Epithelial cell of proximal tubule (primary cell): ENCODE results near the gene KRT36. TPM values are rescaled to one million over a fixed set of nuclear protein-coding genes. Genes with fewer than 3 reads are reported as not detected.
A peak's percentile ranks its signal among the peaks of the same experiment; 100 is the strongest.

Experiments used
- DNase-seq: peaks from one replicate; pipeline ENCODE4 v3.0.0-alpha.2; 2011; ENCODE audit warnings: low read depth
- H3K4me3 ChIP-seq: 2 replicates; pipeline ENCODE4 v1.5.1; 2011; ENCODE audit warnings: low read depth, mild to moderate bottlenecking, low read length
- CTCF ChIP-seq: conservative IDR thresholded peaks from 2 replicates; pipeline ENCODE4 v1.5.1; 2012; ENCODE audit warnings: low read depth, mild to moderate bottlenecking, low read length
- total RNA-seq: library from RNA; depleted of rRNA; stranded (reverse); fragments of >200 nt; gene quantifications from 2 replicates; pipeline ENCODE4 v1.2.3, GENCODE V29; 2015

Gene KRT36
- total RNA-seq, 1 donor from 2014 or later: not detected

- no peak for TF ChIP-seq CTCF
- DNase-seq: no peak
Observed at GRCh38 chr17:41535764-41536481, 46.2 kb upstream of the KRT36 start.

GRCh38 chr17:41534899-41535546, 45.3 kb upstream of the KRT36 start:
- no peak for DNase-seq
- TF ChIP-seq CTCF: peak; percentile 14
- H3K4me3 ChIP-seq: no peak overlapping the region

More at GRCh38 chr17:41535764-41536481, 46.2 kb upstream of the KRT36 start:
- no peak overlapping the region for H3K4me3 ChIP-seq

- no peak for TF ChIP-seq CTCF
- no peak overlapping the region for H3K4me3 ChIP-seq
- no peak for DNase-seq
Observed at GRCh38 chr17:41533613-41534012, 43.9 kb upstream of the KRT36 start.

- no peak for TF ChIP-seq CTCF
- no peak for DNase-seq
- H3K4me3 ChIP-seq: no peak overlapping the region
Observed at GRCh38 chr17:41532947-41533570, 43.3 kb upstream of the KRT36 start.

GRCh38 chr17:41531993-41532392, 42.3 kb upstream of the KRT36 start:
- no peak for DNase-seq
- TF ChIP-seq CTCF: no peak
- H3K4me3 ChIP-seq: no peak overlapping the region

GRCh38 chr17:41530062-41531048, 40.6 kb upstream of the KRT36 start:
- DNase-seq: peak; percentile 77
- TF ChIP-seq CTCF: no peak
- H3K4me3 ChIP-seq: no peak overlapping the region
